Measurements from ENCODE around the gene GLB1L3.

- no peak for TF ChIP-seq POLR2A (IDR thresholded peaks at IDR 0.05)
- no peak for TF ChIP-seq CTCF (IDR thresholded peaks at IDR 0.05)
These were observed 25.9 kb upstream of the GLB1L3 start for GRCh38 chr11:134250246-134250645.
